CD4-positive, alpha-beta T cell treated with Interleukin-21 for 1 hour (primary cell): ENCODE measurements around the gene POU2F3.

Source experiments
- DNase-seq: peaks from one replicate; pipeline ENCODE4 v3.0.0-alpha.2; 2020

POU2F3 gene

GRCh38 chr11:120289426-120289825, 49.5 kb downstream of the POU2F3 start:
- no peak for DNase-seq

- DNase-seq, result no peak
These were observed 51.0 kb downstream of the POU2F3 start for GRCh38 chr11:120290956-120291355.

DNA sequence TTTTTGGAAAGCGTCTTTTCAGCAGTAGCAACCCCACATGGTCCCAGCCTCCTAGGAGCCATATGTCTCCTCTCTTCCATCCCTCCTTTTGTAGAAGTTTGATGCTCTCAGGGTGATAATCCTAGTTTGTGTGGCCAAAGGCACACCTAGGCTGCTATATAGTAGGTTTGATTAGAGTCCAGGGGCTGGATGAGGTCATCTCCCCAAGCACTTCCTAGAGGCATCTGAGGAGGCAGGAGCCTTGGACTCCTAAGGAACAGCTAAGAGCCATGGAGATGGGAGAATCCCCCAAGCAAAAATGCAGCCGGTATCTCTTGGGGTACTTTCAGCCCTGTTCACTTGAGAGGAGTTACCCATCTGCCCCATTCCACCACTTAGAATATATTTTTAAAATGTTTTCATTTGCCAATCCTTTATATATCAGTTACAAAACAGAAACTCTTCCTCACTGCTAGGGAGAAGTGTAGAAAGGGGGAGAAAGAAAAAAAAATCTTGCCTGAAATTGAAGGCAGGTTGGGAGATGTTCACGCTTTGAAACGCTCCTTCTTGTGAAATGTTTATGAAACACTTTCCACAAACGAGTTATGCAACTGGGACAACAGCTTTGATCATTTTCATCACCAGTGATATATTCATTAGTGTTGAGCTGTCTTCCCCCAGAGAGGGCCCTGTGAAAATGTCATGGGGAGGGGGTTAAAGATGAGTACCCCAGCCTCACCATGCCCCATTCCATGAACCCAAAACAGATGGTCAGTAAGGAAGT, 53.3 kb downstream of the POU2F3 start:
- DNase-seq, result no peak

DNA sequence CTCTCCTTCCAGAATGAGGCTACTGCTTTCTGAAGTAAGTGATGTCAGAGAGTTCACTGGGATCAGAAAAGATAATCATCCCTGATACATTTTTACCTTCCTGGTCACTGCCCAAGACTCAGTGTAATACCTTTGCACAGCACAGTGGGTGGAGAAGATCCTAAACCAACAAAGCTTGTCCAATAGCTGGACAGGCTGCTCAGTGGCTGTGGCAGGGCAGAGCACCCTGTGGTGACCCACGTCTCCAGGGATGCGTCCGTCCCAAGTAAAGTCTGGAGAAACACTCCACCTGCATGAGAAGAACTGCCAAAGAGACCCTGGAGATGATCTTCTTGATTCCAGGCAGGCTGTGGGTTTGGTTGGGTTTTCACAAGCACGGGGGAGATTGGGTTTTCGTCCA, 54.2 kb downstream of the POU2F3 start:
- no peak for DNase-seq

DNA sequence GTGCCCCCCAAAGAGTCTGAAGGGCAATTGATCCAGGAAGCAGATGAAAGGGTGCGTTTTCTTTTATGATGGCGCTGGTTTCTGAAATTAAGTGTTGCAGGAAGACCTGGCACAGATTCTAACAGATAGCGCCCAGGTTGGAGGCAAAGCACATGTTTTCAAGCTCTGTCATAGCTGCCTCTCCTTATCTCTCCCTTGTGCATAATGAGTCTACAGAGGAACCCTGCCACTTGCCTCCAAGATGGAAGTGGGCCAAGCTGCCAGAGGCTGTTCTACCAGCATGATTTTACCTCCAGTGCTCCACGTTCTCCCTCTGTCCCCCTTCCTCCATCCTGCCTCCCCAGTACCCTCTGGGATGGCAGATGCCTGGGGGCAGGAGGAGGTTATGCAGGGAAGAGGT, 55.2 kb downstream of the POU2F3 start:
- no peak for DNase-seq

GRCh38 chr11:120296554-120296953, 56.6 kb downstream of the POU2F3 start:
- no peak for DNase-seq

DNA sequence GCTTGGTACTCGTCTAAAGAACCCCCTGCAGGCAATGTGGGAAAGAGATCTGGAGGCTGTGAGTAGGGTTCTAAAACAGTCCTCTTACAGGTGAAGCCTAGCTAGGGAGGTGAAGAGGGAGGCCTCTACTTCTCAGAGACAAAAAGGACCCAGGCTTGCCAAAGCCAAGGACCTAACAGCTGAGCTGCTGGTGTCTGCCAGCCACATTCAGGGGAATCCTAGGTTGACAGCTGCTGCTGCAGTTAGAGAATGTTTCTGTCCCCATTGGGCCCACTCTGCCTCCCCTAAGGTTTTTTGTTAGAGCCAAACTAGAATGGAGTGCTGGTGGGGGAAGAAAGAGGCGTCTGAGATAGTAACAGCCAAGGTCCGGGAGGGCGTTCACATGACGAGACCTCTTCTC, 58.5 kb downstream of the POU2F3 start:
- no peak for DNase-seq

DNA sequence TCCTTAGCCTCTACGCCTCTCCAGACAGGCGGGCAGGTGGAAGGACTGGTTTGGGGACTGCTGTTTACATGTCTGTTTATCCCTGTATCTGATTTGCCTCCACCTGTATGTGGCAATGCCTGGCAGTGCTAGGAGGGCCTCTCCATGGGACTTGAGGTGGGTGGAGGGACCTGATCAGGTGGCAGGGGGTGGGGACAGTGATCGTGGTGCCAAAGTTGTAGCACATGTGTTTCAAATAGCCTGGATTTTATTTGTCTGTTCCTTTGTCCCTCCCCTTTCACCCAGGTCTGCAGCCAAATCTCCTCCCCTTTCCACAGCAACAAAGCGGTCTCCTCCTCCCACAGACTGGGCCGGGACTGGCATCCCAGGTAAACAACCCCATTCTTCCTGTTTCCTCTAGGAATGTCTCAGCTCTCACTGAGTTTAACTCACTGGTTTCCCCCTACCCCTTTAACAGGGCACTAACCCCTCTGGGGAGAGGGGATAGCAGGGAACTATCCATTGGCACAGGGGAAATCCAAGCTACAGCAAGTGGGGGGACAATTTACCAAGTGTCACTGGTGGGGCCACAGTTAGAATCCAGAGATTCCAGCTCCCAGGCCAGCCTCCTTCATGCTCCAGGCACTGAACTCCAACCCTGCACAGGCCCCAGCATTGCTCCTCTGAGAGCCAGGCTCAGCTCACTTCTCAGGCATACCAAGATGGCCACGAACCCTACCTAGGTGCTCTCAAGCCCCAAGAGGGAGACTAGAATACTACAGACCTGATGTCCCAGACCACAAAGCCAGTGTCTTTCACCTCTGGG, 62.3 kb downstream of the POU2F3 start:
- no peak for DNase-seq

DNA sequence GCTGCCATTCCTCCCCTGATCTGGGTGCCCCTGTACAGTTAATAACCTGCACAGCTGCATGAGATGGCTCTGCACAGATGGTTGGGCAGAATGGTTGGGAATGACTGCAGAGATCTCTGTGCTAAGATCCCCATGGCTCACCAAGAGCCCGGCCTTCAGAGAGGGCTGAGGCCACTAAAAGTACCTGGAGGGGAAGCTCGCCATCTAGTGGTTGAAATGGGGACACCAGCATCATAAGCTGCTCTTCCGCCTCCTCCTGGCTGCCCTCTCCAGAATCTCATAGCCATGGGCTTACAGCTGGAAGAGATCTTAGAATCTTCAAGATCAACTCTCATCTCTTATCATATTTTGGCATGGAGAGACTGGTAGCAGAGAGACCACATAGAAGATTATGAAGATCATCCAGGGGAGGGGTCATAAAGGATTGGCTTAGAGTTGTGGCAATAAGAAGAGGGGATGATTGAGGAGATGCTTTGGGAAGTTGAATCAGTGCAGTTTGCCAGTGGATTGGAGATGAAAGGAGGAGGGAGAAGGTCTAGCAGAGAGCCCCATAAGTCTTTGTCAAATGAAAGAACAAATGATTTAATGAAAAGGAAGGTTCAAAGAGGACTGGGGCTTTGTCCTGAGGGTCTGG, 63.2 kb downstream of the POU2F3 start:
- peak; percentile 51 for DNase-seq

DNA sequence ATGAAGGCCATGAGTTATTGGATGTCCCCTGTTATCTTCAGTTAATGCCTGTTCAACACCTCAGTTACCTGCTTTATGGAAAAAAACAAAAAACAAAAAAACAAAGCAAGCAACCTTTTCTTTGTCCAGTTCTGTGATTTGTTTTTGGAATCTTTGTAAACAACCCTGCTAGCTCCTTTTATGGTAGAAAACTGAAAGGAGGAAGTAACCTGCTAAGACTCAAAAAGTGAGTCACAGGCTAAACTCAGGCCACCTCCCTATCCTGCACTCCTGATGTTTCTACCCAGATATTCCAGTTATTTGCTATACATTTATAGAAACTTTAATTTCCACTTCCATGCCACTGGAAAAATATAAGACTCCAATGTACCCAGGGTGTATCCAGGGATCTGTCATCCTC, 64.6 kb downstream of the POU2F3 start:
- DNase-seq, result no peak

GRCh38 chr11:120305286-120305685, 65.3 kb downstream of the POU2F3 start:
- no peak for DNase-seq

DNA sequence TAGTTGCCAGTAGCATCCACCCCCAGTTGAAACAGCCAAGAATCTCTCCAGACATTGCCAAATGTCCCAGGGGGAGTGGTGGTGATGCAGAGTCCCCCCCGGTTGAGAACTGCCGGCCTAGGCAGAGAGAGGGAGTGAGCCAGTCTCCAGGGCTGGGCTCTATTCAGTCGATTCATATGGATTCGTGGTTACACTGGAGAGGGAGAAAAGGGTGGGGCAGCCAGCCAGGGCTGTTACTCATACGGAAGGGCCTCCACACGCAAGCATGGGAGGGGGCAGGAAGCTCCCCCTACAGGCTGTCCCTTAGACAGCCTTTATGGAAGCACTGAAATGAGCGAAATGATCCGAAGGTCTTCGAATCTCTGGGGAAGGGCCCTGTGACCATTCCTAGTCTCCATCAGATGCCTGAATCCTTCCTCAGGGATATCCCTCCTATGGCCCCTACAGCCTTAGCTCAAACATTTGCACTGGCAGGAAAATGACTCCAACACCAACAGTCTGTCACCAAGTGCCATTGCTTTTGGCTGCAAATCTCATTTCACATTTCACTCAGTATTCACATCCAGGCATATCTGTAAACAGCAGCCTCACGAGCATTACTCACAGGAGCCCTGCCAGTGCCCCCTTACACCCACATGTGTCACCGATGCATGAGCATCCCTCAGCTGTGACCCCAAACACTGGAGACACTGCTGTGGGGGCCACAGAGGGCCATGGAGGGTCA, 66.7 kb downstream of the POU2F3 start:
- DNase-seq, result no peak

- DNase-seq, result no peak
These were observed 67.5 kb downstream of the POU2F3 start for GRCh38 chr11:120307476-120307875.

DNA sequence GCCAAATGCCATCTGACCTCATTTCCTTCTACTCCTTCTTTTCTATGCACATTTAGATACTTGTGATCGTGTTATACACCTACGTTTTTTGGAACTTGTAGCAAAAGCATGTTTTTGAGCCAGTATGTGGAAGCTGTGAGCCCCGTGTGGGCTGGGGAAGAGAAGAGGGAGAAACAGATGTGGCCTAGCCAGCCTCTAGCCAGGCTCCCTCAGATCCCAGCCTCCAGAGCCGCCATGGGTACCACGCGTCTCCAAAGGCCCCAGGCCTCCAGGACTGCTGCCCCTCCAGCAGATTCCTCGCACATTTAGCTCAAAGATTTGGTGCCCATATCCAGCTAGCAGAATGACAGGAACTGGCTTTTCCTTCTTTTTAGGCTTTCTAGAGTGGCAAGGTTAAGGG, 68.1 kb downstream of the POU2F3 start:
- no peak for DNase-seq

DNA sequence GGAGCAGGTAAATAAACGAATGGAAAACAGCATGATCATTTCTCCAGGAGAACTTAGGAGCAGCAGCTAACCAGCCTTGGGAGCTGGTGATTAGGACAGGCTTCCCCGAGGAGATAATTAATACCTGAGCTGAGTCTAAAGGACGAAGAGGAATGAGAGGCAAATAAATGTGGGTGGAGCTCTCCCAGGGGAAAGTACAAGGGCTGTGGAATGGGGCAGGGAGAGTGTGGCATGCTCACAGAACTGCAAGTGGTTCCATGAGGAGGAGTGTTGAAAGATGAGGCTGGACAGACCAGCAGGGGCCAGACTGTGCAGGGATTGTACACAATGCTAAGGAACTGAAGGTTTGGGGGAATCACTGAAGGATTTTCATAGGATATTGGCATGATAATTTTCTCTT, 70.9 kb downstream of the POU2F3 start:
- DNase-seq, result no peak

GRCh38 chr11:120314861-120315260, 74.9 kb downstream of the POU2F3 start:
- DNase-seq, result no peak

GRCh38 chr11:120316880-120317688, 77.1 kb downstream of the POU2F3 start:
- no peak for DNase-seq

DNA sequence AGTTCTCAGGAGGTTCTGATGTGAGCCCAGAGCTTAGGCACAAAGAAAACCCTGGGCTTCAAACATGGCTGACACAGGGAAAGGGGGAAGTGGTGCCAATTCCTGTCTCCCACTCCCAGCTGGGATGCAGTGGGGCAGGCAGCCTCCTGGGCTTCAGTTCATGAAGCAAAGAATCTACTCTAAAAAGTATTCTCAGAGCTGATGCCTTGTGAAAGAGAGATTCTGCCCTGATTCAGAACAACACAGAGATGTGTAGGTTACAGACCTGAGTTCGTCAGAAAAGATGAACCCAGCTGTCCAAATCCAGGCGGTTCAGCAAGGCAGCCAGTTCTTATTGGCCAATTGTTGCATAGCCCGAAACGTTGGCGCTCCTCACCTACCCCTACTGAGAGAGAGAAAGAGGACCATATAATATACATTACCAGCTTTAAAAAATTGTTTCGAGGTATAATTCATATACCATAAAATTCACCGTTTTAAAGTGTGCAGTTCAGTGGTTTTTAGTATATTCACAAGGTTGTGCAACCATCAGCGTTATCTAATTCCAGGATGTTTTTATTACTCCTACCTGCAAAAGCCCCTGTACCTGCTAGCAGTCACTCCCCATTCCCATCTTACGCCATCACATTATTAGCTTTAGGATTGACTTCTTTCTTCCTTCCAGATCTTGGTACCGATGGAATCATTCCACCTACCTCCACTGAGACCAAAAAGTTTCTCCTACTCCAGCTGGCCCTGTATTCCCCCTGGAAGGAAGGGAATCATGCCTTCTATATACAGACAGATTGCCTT, 77.9 kb downstream of the POU2F3 start:
- DNase-seq, result no peak

GRCh38 chr11:120318906-120319305, 79.0 kb downstream of the POU2F3 start:
- no peak for DNase-seq

DNA sequence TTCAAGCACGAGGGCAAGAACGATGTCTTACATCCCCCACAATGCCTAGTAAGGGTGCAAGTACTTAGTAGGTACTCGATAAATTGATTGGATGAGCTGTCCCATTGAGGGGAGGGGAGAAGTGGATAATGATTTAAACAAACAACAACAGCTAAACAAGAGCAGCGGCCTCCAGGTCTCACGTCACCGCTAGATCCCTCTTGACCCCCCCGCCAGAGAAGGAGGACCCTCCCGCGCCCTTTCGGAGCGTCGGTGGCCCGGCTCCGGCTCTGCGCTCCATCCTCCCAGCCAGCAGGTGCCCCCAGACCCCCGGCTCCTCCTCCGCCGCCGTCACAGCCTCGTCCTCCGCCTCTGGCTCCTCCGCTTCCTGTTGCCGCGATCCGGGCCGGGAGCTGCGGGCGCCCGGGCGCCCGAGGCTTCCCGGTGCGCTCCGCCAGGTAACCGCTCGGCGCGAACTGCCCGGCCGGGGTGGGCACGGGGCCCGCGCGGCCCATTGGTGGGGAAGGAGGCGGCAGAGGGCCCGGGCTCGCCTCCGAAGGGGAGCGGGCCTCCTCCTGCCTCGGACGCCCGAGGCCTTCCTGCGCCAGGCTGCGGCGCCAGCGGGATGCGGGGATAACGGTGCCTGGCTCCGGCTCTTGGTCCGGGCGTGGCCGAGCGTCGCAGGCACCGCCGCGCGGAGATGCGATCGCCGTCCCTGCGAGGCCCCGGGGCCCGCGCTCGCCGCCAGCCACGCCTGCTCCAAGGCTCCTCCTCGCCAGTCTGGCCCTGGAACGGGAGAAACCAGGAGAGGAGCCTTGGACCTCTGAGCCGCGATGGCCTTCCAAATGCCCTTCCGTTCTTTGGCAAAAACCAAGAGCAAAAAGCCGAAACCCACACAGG, 85.2 kb downstream of the POU2F3 start, which contains the start of gene TLCD5:
Gene TLCD5, plus strand, starts transcription at position 368 of the 879 bp plus-strand sequence. CDS start 2,143 bp downstream, outside the sequence.
- peak; percentile 27 for DNase-seq
